Posterior cingulate gyrus (tissue), 11 donors: ENCODE results near the gene LDLRAP1.

ENCODE experiments used
- DNase-seq, 10 donors: peaks; one replicate each; pipeline versions ENCODE4 v3.0.0 to v3.0.0-alpha.2; 2020 to 2021; ENCODE audit warnings: mixed read lengths in 3 of 10
- intact Hi-C: fragments of 100-400 bp; cut with DNase I; formaldehyde crosslinking; loops from one replicate; pipeline ENCODE4 v1.15.1; 2023

The LDLRAP1 gene

GRCh38 chr1:25540750-25541342, 2.6 kb upstream of the LDLRAP1 start:
- intact Hi-C loops = loop anchor here (10.0 kb wide), 1 partner anchor 254 kb away; no protein-coding TSS in a partner anchor
- no peak for DNase-seq

GRCh38 chr1:25541425-25541824, 2.0 kb upstream of the LDLRAP1 start:
- no peak for DNase-seq
- intact Hi-C loops = loop anchor here (10.0 kb wide), 1 partner anchor 253 kb away; no protein-coding TSS in a partner anchor

- intact Hi-C loops = loop anchor here (10.0 kb wide), 1 partner anchor 253 kb away; no protein-coding TSS in a partner anchor
- peak in 1 of 10 donors; percentile 48 for DNase-seq
Observed at GRCh38 chr1:25541889-25542658, 1.3 kb upstream of the LDLRAP1 start.

DNA sequence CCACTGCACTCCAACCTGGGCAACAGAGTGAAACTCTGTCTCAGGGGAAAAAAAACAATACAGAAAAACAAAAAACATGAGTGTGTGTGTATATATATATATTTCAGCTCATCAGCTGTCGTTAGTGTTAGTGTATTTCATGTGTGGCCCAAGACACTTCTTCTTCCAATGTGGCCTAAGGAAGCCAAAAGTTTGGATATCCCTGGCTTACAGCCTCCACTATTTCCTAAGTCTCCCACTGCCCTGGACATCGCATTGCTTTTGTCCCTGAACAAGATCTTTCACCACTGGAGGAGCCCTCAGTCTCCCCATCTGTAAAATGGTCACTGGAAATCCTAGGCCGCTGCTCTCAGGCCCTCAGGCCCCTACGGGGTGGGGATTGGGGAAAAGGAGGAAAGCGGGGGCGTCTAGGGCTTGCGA, 391 bp upstream of the LDLRAP1 start:
- intact Hi-C loops = loop anchor here (10.0 kb wide), 1 partner anchor 252 kb away; no protein-coding TSS in a partner anchor

GRCh38 chr1:25544243-25544764, 898 bp downstream of the LDLRAP1 start:
- peak in 1 of 10 donors; percentile 76 for DNase-seq
- intact Hi-C loops = loop anchor here (10.0 kb wide), 1 partner anchor 250 kb away; no protein-coding TSS in a partner anchor

More for the DNA sequence above, 391 bp upstream of the LDLRAP1 start:
- no peak for DNase-seq

DNA sequence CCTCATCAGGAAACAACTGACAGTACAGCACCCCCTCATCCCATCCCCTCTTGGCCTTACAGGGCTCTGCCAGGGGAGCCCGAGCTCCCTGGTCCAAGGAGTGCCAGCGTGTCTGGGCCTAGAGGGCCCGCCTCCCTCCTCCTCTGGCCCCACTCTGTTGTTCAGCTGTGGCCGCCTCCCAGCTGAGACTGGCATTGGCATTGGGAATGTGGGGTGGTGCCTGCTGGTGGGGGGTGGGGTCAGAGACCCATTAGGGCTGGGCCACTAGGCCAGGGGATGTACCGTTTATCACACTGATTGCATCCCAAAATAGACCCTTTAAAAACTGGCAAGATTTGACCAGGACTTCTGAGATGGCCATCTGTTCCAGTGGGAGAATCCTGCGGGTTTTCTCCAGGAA, 1.4 kb downstream of the LDLRAP1 start:
- intact Hi-C loops = loop anchor here (10.0 kb wide), 1 partner anchor 250 kb away; no protein-coding TSS in a partner anchor
- peak in 9 of 10 donors; percentile 45 to 94 (median 64) for DNase-seq

GRCh38 chr1:25545767-25546166, 2.4 kb downstream of the LDLRAP1 start:
- intact Hi-C loops = loop anchor here (10.0 kb wide), 1 partner anchor 249 kb away; no protein-coding TSS in a partner anchor
- no peak for DNase-seq

GRCh38 chr1:25546193-25546592, 2.8 kb downstream of the LDLRAP1 start:
- intact Hi-C loops = loop anchor here (10.0 kb wide), 1 partner anchor 249 kb away; no protein-coding TSS in a partner anchor

DNA sequence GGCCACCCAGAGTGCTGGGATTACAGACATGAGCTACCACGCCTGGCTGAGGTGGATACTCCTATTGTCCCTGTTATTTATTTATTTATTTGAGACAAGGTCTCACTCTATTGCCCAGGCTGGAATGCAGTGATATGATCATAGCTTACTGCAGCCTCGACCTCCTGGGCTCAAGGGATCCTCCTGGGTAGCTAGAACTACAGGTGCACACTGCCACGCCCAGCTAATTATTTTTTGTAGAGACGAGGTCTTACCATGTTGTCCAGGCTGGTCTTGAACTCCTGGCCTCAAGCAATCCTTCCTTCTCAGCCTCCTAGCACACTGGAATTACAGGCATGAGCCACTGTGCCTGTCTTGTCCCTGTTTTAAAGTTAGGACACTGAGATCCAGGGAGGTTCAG, 5.2 kb downstream of the LDLRAP1 start:
- intact Hi-C loops = loop anchor here (10.0 kb wide), 1 partner anchor 246 kb away; no protein-coding TSS in a partner anchor
- no peak for DNase-seq

More at GRCh38 chr1:25546193-25546592, 2.8 kb downstream of the LDLRAP1 start:
- DNase-seq = no peak

GRCh38 chr1:25549273-25550154, 6.1 kb downstream of the LDLRAP1 start:
- peak in 1 of 10 donors; percentile 69 for DNase-seq

GRCh38 chr1:25550155-25550506, 6.7 kb downstream of the LDLRAP1 start:
- intact Hi-C loops = no loop called here
- DNase-seq = no peak

More at GRCh38 chr1:25549273-25550154, 6.1 kb downstream of the LDLRAP1 start:
- intact Hi-C loops = loop anchor here (10.0 kb wide), 1 partner anchor 245 kb away; no protein-coding TSS in a partner anchor

DNA sequence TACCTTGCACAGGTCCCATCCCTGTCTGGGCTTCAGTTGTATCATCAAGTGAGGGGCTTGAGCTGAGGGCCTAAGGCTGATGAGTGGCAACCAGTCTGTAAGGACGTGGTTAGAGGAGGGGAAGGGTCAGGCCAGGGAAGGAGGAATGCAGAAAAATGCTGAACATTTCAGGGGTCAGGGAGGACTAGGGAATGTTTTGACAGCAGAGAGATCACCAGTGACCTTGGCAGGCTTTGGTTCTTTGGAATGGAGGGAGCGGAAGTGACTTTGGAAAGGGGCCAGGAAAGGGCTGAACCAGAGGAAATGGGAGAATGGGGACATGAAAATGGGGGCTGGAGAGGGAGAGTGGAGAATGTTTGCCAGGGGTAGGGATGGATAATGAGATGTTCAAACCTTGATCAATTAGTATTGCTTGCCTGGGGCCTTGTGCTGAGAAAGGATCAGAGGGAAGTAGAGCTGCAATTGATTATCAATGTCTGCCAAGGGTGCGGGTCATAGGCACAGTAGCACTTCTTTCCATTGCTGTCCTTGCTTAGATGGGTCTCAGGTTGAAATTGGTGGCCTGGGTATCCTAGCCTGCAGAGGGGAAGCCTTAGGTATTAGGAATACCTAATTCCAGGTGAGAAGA, 7.4 kb downstream of the LDLRAP1 start:
- intact Hi-C loops = no loop called here
- no peak for DNase-seq

- intact Hi-C loops = no loop called here
- DNase-seq = no peak
Observed at GRCh38 chr1:25553749-25554429, 10.5 kb downstream of the LDLRAP1 start.

DNA sequence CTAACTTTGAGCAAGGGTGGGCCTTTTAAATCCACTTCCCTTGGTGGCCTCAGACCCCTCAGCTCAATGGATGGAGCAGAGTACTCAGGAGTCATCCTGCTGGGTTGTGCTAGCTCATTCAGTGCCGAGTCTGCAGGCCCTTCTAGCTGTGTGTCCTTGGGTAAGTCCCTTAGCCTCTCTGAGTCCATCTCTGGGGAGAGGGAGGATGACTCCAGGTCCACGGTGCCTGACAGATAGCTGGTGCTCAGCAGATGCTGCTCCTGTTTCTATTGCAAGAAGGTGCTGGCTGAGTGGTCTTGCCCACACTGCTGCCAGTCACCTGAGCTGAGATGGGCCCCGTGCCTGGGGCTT, 11.0 kb downstream of the LDLRAP1 start:
- DNase-seq = no peak
- intact Hi-C loops = no loop called here

DNA sequence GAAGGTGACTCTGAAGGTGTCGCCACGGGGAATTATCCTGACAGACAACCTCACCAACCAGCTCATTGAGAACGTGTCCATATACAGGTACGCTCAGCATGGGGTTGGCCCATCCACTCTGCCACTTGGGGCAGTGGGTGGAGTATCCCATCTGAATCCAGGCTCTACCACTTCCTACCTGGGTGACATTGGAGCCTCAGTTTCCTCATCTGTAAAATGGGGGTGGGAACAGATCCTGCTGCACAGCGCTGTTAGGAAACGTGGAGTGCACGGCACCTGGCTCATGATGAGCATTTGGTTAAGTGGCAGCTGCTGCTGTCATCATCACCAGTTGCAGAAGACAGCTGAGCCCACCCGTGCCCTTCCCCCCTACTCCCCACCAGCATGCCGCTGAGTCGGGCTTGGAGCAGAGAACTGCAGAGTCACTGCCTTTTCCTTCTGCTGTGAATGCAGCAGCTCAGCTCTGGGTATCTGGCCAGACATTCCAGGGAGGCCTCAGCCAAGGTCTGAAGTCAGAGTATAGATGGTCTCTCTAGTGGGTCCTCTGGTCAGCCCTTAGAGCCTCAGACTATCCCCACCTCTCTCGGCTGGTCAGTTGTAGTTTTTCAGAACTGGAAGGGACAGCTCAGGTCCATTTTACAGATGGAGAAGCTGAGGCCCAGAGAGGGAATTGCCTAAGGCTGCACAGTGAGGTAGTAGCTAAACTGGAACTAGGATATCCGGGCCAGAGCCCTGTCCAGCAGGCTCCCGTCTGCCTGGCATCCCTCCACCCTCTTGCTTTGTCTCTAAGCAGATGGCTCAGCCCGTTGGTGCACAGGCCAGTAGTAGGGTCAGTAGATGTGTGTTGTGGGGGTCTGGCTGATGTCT, 11.7 kb downstream of the LDLRAP1 start:
- intact Hi-C loops = no loop called here
- no peak for DNase-seq

- DNase-seq = no peak
- intact Hi-C loops = no loop called here
Observed at GRCh38 chr1:25555753-25556092, 12.3 kb downstream of the LDLRAP1 start.

- intact Hi-C loops = no loop called here
- DNase-seq = no peak
Observed at GRCh38 chr1:25556132-25556670, 12.8 kb downstream of the LDLRAP1 start.
